GM12864 (cell line): ENCODE results near the gene GATB.

Experiments
- DNase-seq: peaks from one replicate; pipeline ENCODE4 v3.0.0-alpha.2; 2011; ENCODE audit warnings: low read depth
- H3K4me3 ChIP-seq: 2 replicates; pipeline ENCODE4 v1.5.1; 2011; ENCODE audit warnings: mild to moderate bottlenecking, low read depth, low read length, control low read depth
- CTCF ChIP-seq: IDR thresholded peaks from 2 replicates; pipeline ENCODE4 v1.5.1; 2011; ENCODE audit warnings: low read depth, mild to moderate bottlenecking, moderate library complexity, low read length, control low read depth, inconsistent platforms; ENCODE audit errors: missing control alignments

The GATB gene

GRCh38 chr4:151692821-151693673 is 67.8 kb downstream of the GATB start:
- DNase-seq = no peak
- no peak for TF ChIP-seq CTCF
- no peak overlapping the region for H3K4me3 ChIP-seq

GRCh38 chr4:151692443-151692782 is 68.4 kb downstream of the GATB start:
- TF ChIP-seq CTCF = no peak
- DNase-seq = no peak
- no peak overlapping the region for H3K4me3 ChIP-seq

- H3K4me3 ChIP-seq = no peak overlapping the region
- DNase-seq = no peak
- no peak for TF ChIP-seq CTCF
Measured at GRCh38 chr4:151691639-151692442, 69.0 kb downstream of the GATB start.

GRCh38 chr4:151690876-151691275 is 69.9 kb downstream of the GATB start:
- no peak overlapping the region for H3K4me3 ChIP-seq
- no peak for TF ChIP-seq CTCF
- DNase-seq = no peak

- no peak for DNase-seq
- no peak for TF ChIP-seq CTCF
- no peak overlapping the region for H3K4me3 ChIP-seq
Measured at GRCh38 chr4:151690164-151690870, 70.5 kb downstream of the GATB start.

GRCh38 chr4:151689211-151689991 is 71.4 kb downstream of the GATB start:
- H3K4me3 ChIP-seq = no peak overlapping the region
- DNase-seq = no peak
- TF ChIP-seq CTCF = no peak
